HG03060 (cell line): ENCODE measurements around the gene PFDN1.

ENCODE experiments used
- ATAC-seq: cut with Tn5 transposase; IDR thresholded peaks from one replicate; pipeline ENCODE4 v1.9.1; 2021; ENCODE audit warnings: low read depth, moderate number of reproducible peaks; ENCODE audit not compliant: unreplicated experiment

The PFDN1 gene

GRCh38 chr5:140262221-140262620, 40.7 kb downstream of the PFDN1 start:
- no peak for ATAC-seq

GRCh38 chr5:140261403-140262171, 41.3 kb downstream of the PFDN1 start:
- ATAC-seq: no peak

DNA sequence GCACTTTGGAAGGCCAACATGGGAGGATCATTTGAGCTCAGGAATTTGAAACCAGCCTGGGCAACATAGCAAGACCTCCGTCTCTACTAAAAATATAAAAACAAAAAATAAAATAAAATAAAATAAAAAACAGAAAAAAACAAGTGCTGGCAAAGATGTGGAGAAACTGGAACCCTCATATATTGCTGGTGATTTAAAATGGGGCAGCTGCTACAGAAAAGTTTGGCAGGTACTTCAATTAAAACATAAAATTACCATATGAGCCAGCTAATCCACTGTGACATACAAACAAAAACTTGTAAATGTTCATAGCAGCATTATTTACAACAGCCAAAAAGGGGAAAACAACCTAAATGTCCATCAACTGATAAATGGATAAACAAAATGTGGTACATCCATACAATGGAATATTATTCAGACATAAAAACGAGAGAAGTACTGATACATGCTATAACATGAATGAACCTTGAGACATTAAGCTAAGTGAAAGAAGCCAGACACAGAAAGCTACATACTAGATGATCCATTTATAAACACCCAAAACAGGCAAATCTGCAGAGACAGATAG, 42.7 kb downstream of the PFDN1 start:
- no peak for ATAC-seq

- ATAC-seq: no peak
Measured at GRCh38 chr5:140259500-140259899, 43.4 kb downstream of the PFDN1 start.

DNA sequence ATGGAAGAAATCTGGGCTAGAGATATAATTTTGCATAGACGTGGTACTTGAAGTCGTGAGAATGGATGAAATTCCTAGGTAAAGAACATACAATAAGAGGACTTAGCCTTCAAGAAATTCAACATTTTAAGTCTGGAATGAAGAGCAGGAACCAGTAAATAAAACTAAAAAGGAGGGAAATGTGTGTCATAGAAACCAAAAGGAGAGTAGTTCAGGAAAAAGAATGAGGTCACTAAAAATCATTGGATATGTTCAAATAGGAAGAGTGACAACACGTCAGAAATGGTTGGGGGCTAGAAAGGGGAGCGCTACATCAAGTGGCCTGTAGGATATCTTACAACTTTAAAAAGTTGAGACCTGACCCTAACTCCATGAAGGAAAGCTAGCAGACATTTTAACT, 44.0 kb downstream of the PFDN1 start:
- no peak for ATAC-seq

DNA sequence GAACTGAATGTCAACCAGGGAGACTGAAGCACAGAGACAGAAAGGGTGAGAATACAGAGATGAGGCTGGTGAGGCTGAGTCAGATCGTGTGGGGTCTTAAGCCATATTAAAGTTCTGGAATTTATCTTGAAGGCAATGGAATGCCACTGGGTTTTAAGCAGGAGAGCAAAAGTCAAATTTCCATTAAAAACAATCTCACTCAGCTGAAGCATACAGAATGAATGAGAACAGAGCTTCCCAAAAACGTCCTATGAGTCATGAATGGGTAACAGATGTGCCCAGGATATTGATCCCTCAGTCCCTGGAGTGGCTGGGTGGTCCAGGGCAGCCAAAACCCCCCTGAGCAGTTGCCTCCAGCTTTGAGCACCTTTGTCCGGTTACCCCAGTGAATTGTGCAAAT, 44.9 kb downstream of the PFDN1 start:
- ATAC-seq: no peak

GRCh38 chr5:140256726-140257125, 46.2 kb downstream of the PFDN1 start:
- no peak for ATAC-seq

- no peak for ATAC-seq
Measured at GRCh38 chr5:140255460-140256157, 47.3 kb downstream of the PFDN1 start.

- ATAC-seq: no peak
Measured at GRCh38 chr5:140253985-140254384, 48.9 kb downstream of the PFDN1 start.

- no peak for ATAC-seq
Measured at GRCh38 chr5:140252470-140253126, 50.3 kb downstream of the PFDN1 start.

DNA sequence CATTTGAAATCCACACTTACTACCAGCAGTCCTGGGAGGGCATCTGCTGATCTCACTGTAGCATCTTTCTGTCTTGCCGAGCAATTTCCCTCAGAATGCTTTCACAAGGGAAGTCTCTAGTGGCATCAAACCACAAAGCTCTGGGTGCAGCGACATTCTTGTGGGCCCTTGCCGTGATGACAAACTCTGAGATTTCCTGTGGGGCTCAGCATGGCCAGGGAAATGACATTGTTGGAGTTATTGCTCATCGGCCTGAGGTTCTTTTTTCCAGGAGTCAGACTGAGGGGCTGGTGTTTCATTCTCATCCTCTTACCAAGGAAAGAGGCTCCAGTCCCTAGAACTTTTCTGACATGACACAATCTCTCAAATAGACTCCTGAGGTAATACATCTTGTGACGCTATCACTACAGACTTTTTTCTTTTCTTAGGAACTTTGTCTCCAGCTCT, 51.4 kb downstream of the PFDN1 start:
- ATAC-seq: peak; percentile 64

DNA sequence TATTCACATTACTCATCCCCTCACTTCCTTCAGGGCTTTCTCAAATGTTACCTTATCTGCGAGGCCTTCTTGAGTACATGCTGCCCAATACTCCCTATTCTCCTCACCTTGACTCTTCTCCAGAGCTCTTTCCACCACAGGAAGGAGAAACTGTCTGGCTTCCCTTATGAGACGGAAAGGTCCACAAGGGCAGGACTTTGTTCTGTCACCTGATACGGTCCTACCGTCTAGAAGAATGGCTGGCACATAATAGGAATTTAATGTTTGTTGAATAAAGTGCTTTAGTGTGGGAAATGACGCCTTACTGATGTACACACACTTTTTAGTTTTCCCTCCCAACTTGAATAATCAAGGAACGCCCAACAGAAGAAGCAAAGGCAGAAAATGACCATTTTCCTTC, 52.5 kb downstream of the PFDN1 start:
- ATAC-seq: no peak

GRCh38 chr5:140249536-140249935, 53.4 kb downstream of the PFDN1 start:
- no peak for ATAC-seq

GRCh38 chr5:140248414-140248813, 54.5 kb downstream of the PFDN1 start:
- no peak for ATAC-seq

- no peak for ATAC-seq
Measured at GRCh38 chr5:140246378-140247122, 56.4 kb downstream of the PFDN1 start.

DNA sequence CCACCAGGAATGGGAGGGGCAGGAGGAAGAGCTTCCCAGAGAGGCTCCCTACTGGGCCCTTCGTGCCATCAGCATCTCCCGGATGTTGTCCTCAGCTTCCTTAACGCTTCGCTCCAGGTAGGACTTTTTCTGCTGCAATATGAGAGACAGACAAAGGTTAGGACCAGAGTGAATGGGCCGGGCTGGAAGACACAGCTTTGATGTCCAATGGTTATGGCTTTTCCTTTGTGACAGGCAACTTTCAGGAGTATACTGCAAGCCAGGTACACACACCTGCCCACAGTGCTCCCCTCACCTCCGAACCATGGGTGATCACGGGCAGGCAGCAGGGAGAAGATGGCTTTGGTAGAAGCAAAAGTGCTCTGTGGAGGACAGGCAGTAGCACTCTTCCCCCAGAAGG, 57.0 kb downstream of the PFDN1 start:
- no peak for ATAC-seq

DNA sequence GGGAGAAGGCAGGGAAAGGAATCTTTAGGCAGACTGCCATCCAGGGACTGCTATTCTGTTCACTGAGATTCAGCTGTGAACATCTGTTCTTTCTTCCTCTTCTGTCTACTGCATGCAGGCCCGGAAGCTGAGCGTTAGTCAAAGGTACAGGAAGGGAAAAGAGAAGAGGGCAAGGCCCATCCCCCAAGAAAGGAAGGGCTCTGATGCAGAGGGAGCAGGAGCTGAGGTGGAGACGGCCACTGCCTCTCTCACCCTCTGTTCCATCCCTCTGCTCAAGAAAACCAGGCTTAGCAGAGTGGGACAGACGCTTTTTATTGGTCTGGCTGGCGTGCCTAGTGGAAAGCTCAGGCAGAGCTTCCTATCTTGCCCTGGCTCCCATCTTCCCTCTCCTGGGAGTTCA, 57.6 kb downstream of the PFDN1 start:
- ATAC-seq: no peak

DNA sequence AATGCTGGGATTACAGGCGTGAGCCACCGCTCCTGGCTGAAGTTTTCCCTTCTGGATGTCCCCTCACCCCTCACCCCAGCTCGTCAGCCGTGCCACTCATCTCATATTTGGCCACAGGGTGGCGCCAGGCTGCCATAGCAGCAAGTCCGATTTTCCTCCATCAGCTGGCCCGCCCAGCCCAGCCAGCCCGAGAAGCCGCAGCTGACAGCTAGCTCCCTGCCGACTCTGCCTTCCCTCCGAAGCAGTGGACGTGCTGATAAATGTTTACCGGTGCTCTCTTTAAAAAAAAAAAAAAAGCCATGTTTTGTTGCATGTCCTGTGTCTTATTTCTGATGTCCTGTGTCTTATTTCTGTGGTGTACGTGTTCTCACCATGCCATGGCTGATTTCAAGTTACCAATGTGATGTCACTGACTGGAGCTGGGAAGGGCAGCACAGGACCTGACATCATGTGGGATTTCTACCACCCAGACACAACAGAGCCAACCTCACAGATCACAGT, 58.3 kb downstream of the PFDN1 start:
- peak; percentile 53 for ATAC-seq

- no peak for ATAC-seq
Measured at GRCh38 chr5:140243706-140244250, 59.1 kb downstream of the PFDN1 start.
